RWPE2 (cell line): ENCODE results near the gene CCNQ.
A peak's percentile ranks its signal among the peaks of the same experiment; 100 is the strongest.

Experiments used
- ATAC-seq: fragments of 200-7000 bp; cut with Tn5 transposase; 3 replicates; pipeline ENCODE4 v1.9.1; 2021; ENCODE audit warnings: low read depth
- DNase-seq: peaks from one replicate; pipeline ENCODE4 v3.0.0-alpha.2; 2020; ENCODE audit warnings: low spot score
- H3K27ac ChIP-seq: fragments of 450-650 bp; 2 replicates; pipeline ENCODE4 v1.5.1; 2017; ENCODE audit warnings: mild to moderate bottlenecking; ENCODE audit not compliant: poor library complexity, severe bottlenecking
- H3K27me3 ChIP-seq: fragments of 250-450 bp; sonication (Bioruptor Pico); 2 replicates; pipeline ENCODE4 v1.5.1; 2021; ENCODE audit warnings: mild to moderate bottlenecking, moderate library complexity; ENCODE audit not compliant: insufficient read depth, poor library complexity, severe bottlenecking
- H3K36me3 ChIP-seq: fragments of 250-450 bp; sonication (Bioruptor Pico); 2 replicates; pipeline ENCODE4 v1.5.1; 2020; ENCODE audit warnings: low read depth, mild to moderate bottlenecking, moderate library complexity
- H3K4me1 ChIP-seq: fragments of 250-450 bp; sonication (Bioruptor Pico); 2 replicates; pipeline ENCODE4 v1.5.1; 2021; ENCODE audit warnings: mild to moderate bottlenecking, moderate library complexity; ENCODE audit not compliant: insufficient read depth, poor library complexity, severe bottlenecking
- H3K4me3 ChIP-seq: fragments of 250-450 bp; sonication (Bioruptor Pico); 2 replicates; pipeline ENCODE4 v1.5.1; 2021; ENCODE audit warnings: mild to moderate bottlenecking, moderate library complexity; ENCODE audit not compliant: severe bottlenecking
- H3K9me3 ChIP-seq: fragments of 250-450 bp; sonication (Bioruptor Pico); 2 replicates; pipeline ENCODE4 v1.5.1; 2021; ENCODE audit warnings: mild to moderate bottlenecking, moderate library complexity; ENCODE audit not compliant: severe bottlenecking
- TF ChIP-seq, protein P1 (sequence below): fragments of 450-650 bp; IDR thresholded peaks from one replicate; pipeline ENCODE4 v1.5.1; 2017; ENCODE audit warnings: mild to moderate bottlenecking, moderate library complexity; ENCODE audit not compliant: poor library complexity, severe bottlenecking

Gene CCNQ

DNA sequence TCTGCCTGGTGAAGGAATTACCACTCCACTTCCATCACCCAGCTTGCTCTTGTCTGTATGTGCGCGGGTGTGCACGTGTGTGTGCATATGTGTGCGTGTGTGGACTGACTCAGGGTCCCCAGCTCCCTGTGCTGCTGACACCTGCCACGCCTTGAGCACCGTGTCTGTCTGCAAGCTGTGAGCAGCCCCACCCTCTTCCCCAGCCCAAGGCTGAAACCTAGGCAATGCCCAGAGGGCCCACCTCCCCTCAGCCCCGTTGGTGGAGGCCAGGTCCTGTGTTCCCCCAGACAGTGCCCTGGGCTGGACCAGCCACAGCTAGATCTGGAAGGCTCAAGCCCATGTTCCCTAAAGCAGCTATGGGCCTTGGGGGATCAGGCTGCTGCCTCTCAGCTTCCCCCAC is 2.0 kb upstream of the CCNQ start:
- no peaks in the 10 kb centered on the region for H3K27me3 ChIP-seq
- H3K4me1 ChIP-seq = no peaks in the 10 kb centered on the region
- no peak overlapping the region for H3K27ac ChIP-seq
- TF ChIP-seq, protein P1, sequence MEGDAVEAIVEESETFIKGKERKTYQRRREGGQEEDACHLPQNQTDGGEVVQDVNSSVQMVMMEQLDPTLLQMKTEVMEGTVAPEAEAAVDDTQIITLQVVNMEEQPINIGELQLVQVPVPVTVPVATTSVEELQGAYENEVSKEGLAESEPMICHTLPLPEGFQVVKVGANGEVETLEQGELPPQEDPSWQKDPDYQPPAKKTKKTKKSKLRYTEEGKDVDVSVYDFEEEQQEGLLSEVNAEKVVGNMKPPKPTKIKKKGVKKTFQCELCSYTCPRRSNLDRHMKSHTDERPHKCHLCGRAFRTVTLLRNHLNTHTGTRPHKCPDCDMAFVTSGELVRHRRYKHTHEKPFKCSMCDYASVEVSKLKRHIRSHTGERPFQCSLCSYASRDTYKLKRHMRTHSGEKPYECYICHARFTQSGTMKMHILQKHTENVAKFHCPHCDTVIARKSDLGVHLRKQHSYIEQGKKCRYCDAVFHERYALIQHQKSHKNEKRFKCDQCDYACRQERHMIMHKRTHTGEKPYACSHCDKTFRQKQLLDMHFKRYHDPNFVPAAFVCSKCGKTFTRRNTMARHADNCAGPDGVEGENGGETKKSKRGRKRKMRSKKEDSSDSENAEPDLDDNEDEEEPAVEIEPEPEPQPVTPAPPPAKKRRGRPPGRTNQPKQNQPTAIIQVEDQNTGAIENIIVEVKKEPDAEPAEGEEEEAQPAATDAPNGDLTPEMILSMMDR = no peak
- H3K9me3 ChIP-seq = no peaks in the 10 kb centered on the region
- no peak overlapping the region for H3K4me3 ChIP-seq
- no peaks in the 10 kb centered on the region; the same call in 1 of the 2 replicates for H3K36me3 ChIP-seq
- ATAC-seq (no peak), DNase-seq (no peak)

DNA sequence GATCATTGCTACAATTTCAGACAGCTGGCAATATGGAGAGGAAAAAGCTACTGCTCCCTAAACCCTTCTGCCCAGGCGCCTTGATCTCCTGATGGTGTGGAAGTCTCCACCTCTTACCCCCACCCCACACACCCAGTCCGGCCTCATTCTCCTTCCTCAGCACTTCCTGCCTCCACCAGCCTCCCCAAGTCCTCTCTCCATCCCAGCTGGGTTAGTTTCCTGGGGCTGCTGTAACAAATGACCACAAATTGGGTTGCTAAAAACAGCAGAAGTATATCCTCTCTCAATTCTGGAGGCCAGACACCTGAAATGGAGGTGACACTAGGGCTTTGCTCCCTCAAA is 1.1 kb upstream of the CCNQ start:
- no peaks in the 10 kb centered on the region; the same call in 1 of the 2 replicates for H3K36me3 ChIP-seq
- TF ChIP-seq, protein P1 = no peak
- H3K4me1 ChIP-seq = no peaks in the 10 kb centered on the region
- H3K27me3 ChIP-seq = no peaks in the 10 kb centered on the region
- no peaks in the 10 kb centered on the region for H3K9me3 ChIP-seq
- peak overlapping the region; percentile 51 for H3K4me3 ChIP-seq
- DNase-seq (no peak), ATAC-seq (0 out of 3 replicates have a peak, but pooled peaks have one; percentile 38)
- H3K27ac ChIP-seq = peak overlapping the region; percentile 33

DNA sequence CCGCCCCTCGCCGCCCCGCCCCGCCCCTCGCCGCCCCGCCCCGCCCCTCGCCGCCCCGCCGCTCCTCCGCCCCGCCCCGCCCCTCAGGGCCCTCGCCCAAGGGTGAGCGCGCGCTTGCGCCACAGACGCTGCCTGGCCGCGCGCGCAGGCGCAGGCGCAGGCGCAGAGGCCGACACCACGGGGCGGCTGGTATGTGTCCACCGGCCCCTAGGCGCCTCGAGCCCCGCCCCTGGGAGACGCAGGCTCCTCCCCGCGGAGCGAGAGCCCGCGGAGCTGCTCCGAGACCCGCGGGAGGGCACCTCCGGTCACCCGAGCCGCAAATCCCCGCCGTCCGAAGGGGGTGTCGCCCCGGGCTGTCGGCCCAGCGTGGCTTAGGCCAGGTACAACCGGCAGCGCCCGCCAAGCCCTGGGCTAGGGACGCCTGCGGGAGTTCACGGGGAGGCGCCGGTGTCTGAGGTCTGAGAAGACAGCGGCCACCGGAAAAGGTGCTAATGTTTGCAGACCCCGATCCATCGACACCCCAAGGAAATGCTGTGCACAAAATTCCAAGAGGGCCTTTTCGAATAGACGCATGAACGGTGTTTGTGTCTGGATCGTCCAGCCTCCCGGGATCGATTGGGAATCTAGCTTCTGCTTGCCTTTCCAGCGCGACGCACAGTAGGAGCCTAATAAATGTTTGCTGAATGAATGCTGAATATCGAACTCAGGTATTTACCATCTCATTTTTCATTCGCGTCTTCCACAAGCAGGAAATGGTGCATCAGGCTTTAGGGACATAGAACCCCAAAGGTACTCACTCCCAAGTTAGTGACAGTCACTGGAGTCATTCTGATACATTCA is 473 bp upstream of the CCNQ start:
- H3K4me3 ChIP-seq = peak overlapping the region; percentile 51
- no peaks in the 10 kb centered on the region for H3K27me3 ChIP-seq
- peak; percentile 83 for ATAC-seq

DNA sequence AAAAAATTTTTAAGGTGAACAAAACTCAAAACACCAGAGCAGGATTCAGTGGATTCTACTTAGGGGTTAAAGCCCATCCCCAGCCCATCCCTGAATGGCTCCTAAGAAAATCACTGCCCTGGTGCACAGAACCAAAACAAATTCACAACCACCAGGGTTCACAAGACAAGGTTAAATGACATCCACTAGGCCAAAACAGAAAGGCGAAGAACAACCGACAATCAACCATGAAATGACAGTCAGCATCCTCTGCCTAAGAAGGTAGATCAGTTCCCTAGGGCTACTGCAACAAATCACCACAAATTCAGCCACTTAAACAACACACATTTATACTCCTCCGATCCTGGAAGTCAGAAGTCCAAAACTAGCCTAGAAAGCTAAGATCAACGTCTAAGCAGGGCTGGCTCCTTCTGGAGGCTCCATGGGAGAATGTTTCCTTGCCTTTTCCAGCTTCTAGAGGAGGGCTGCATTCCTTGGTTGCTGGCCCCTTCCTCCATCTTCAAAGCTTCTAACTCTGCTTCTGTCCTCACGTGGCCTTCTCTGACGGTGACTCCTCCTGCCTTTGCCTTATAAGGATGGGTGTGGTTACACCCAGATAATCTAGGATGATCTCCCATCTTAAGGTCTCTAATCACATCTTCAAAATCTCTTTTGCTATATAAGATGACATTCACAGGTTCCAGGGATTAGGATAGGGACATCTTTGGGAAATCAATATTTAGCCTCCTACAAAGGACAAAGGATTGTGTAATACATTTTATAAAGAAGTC is 1.8 kb downstream of the CCNQ start:
- H3K9me3 ChIP-seq = no peaks in the 10 kb centered on the region
- H3K27ac ChIP-seq = no peak overlapping the region
- TF ChIP-seq, protein P1 = no peak
- H3K27me3 ChIP-seq = no peaks in the 10 kb centered on the region
- ATAC-seq = no peak
- no peak for DNase-seq
- no peaks in the 10 kb centered on the region; the same call in 1 of the 2 replicates for H3K36me3 ChIP-seq
- H3K4me3 ChIP-seq = no peak overlapping the region
- H3K4me1 ChIP-seq = no peaks in the 10 kb centered on the region

More for the DNA sequence above, 473 bp upstream of the CCNQ start:
- TF ChIP-seq, protein P1 = no peak
- Histone ChIP-seq H3K36me3 (no peaks in the 10 kb centered on the region; the same call in 1 of the 2 replicates), H3K9me3 (no peaks in the 10 kb centered on the region), H3K27ac (peak overlapping the region; percentile 33), H3K4me1 (no peaks in the 10 kb centered on the region)
- peak; percentile 80 for DNase-seq
